ENCODE results near the gene CPEB2.

CPEB2 gene

DNA sequence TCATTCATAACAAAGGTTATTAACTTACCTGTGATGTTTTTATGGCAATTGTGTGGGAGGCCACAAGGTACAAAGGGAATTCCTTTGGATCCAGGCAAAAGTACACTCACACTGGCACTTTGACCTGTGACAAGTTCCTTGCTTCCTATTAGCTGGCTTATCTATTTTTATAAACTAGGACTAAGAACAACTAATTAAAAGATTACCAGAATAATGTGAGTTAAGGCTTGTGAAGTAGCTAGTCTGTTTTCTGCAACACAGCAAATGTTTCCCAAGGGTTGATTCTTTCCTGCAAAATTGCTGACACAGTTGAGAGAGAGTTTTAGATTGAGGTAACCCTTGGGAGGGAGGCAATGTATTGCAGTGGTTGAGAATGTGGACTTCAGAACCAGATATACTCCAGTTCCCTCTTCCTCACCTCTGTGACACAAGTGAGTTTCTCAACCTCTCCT is 107.9 kb downstream of the CPEB2 start:
- Histone ChIP-seq H3K27ac (replicated peaks) (no peak overlapping the region), H3K4me3 (replicated peaks; ENCODE audit: insufficient read depth, low read length) (no peak overlapping the region), H3K27me3 (ENCODE audit: insufficient read depth, poor library complexity, severe bottlenecking) (no peaks in the 10 kb centered on the region)
- DNase-seq (ENCODE audit: low read depth in 1 of 2, low spot score in 1 of 2), result peak in 1 of 2 experiments; percentile 24
- TF ChIP-seq REST (IDR thresholded peaks at IDR 0.05; ENCODE audit: insufficient replicate concordance, low read depth) (no peak), GABPA (IDR thresholded peaks at IDR 0.05; ENCODE audit: low read depth) (no peak), SPI1 (IDR thresholded peaks at IDR 0.05; ENCODE audit: borderline replicate concordance, low read depth) (no peak), POLR2AphosphoS5 (IDR thresholded peaks at IDR 0.05; ENCODE audit: low read depth) (no peak), CTCF (IDR thresholded peaks at IDR 0.05; ENCODE audit: insufficient read depth, low read length) (no peak)

DNA sequence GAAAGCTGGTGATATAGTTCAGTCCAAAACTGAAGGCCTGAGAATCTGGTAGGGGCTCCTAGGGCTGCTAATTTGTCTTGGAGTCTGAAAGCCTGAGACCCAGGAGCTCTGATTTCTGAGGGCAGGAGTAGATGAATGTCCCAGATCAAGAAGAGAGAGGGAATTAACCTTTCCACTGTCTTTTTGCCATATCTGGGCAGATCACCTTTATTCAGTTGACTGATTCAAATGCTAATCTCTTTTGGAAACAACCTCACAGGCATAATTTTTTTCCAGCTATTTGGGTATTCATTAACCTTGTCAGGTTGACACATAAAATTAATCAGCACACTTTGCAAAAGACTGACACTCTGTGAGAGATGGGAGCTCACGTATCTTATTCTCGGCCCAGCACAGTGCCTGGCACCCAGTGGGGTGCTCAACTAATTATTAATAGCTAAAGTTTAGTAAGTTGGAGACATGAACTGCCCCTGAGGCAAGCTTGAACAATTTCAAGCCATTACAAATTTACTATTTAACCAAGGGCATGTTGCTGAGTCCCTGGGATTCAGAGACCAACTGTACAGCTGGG is 114.3 kb downstream of the CPEB2 start:
- no peak overlapping the region for H3K27ac ChIP-seq (replicated peaks)
- TF ChIP-seq GABPA (IDR thresholded peaks at IDR 0.05; ENCODE audit: low read depth) (no peak), REST (IDR thresholded peaks at IDR 0.05; ENCODE audit: insufficient replicate concordance, low read depth) (no peak), POLR2AphosphoS5 (IDR thresholded peaks at IDR 0.05; ENCODE audit: low read depth) (no peak)
- DNase-seq (ENCODE audit: low read depth in 1 of 2, low spot score in 1 of 2), result no peak
- no peak overlapping the region for H3K4me3 ChIP-seq (replicated peaks; ENCODE audit: insufficient read depth, low read length)
- no peaks in the 10 kb centered on the region for H3K27me3 ChIP-seq (ENCODE audit: insufficient read depth, poor library complexity, severe bottlenecking)

DNA sequence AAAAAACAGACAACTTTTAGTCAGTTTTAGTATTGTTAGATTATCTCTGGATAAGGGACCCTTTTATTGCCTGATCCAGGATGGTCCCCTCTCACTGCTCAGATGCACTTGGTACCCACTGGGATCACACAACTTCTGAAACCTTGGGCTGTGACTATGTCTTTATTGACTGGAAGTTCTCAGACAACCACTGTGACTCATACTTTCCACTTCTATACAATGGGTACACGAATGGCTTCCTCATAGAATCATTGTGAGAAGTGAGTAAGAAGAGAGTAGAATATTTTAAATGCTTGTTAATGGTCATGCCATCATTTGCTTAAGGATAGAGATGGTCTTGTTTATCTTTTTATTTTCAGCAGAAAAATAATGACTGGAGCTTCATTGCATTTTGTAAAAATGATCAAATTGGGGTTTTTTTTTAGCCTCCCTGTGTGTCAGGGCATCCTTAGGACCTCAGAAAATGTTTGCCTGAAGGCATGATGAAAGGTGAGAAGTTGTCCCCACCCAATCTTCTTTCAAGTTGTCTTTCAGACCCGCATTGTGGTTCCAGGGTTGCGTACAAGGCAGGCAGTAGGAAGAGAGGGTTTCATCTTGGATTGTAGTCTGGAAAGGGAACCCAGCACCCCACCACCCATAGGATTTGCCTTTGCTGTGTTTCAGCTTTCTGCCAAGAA is 115.1 kb downstream of the CPEB2 start:
- no peak for TF ChIP-seq CTCF (IDR thresholded peaks at IDR 0.05; ENCODE audit: insufficient read depth, low read length)
- no peak for TF ChIP-seq SPI1 (IDR thresholded peaks at IDR 0.05; ENCODE audit: borderline replicate concordance, low read depth)
- no peak for TF ChIP-seq POLR2AphosphoS5 (IDR thresholded peaks at IDR 0.05; ENCODE audit: low read depth)
- TF ChIP-seq GABPA (IDR thresholded peaks at IDR 0.05; ENCODE audit: low read depth), result no peak
- no peak for TF ChIP-seq REST (IDR thresholded peaks at IDR 0.05; ENCODE audit: insufficient replicate concordance, low read depth)
- DNase-seq (ENCODE audit: low read depth in 1 of 2, low spot score in 1 of 2), result peak in 1 of 2 experiments; percentile 12
- H3K4me3 ChIP-seq (replicated peaks; ENCODE audit: insufficient read depth, low read length), result no peak overlapping the region
- no peaks in the 10 kb centered on the region for H3K27me3 ChIP-seq (ENCODE audit: insufficient read depth, poor library complexity, severe bottlenecking)
- no peak overlapping the region for H3K27ac ChIP-seq (replicated peaks)

Measured in HL-60 (cell line).